NCI-H1694 (cell line): ENCODE measurements around the gene CDH4.

Source experiments
- DNase-seq: peaks from one replicate; lab custom pipeline; 2025; lab: John Stamatoyannopoulos, UW

Gene CDH4

GRCh38 chr20:61719691-61720347, 467.8 kb downstream of the CDH4 start:
- DNase-seq, result no peak

DNA sequence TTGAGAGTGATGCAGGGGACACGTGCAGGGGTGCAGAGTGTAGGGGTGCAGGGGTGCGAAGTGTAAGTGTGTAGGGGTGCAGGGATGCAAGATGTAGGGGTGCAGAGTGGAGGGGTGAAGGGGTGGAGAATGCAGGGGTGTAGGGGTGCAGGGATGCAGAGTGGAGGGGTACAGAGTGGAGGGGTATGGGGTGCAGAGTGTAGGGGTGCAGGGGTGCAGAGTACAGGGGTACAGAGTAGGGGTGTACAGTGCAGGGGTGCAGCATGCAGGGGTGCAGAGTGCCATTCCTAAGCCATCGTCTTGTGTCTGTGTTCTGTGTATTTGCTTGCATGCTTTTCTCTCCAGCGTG, 468.3 kb downstream of the CDH4 start:
- no peak for DNase-seq

DNA sequence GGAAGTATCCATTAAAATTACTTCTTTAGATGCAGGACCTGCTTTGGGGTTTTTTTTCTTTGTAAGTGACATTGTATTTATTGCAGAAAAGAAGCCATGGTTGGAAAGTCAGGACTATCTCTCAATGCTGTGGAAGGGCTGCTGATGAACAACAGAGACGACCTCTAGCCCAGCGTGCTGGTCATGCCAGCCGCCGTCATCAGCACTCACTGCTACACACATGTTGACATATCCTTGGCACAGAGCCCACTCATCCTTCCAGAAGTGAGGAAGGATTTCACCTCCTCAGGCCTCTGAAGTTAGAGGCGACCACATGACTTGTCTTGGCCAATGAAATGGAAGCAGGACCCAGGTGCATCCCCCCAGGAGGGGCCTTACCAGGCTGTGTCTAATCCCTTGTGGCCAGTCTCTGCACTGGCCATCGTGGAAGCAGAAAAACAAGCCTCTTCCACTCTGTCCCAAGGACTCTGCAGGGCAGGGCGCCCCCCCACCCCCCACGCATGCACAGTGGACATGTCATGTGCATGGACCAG, 470.2 kb downstream of the CDH4 start:
- no peak for DNase-seq

- no peak for DNase-seq
Observed at GRCh38 chr20:61723529-61724257, 471.6 kb downstream of the CDH4 start.

DNA sequence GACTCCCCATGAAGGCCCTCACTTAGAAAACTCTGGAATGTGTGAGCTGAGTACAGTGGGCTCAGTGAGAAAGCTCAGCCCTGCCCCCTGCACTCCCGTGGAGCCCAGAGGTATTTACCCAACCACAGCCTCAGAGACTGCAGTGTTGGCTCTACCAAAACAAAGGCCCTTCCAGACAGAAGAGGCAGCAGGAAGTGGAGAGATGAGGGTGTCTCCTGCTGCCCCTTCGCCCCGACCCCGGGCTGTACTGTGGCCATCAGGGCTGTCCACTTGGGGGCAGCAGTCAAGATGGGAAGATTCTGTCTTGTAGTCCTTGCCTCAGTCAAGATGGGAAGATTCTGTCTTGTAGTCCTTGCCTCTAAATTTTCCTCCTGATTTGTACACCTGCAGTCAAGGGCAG, 472.3 kb downstream of the CDH4 start:
- DNase-seq, result no peak

GRCh38 chr20:61725145-61725544, 473.1 kb downstream of the CDH4 start:
- no peak for DNase-seq

DNA sequence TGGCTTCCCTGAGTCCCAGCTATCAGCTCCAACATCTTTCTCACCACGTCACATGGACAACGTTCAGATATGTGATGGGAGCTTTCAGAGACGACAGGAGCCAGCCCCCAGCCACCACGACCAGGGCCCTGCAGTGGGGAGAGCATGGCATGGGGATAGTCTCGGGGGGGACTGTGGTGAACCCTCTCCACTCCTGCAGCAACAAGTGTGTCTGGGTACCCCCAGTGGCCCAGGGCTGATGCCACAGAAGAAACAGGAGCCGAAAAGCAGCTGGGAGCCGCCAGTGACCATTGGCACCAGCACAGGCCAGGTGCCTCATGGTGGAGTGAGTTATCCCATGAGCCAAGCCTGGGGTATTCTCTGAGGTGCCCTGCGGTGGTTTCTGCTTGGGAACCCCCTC, 473.9 kb downstream of the CDH4 start:
- DNase-seq, result no peak

DNA sequence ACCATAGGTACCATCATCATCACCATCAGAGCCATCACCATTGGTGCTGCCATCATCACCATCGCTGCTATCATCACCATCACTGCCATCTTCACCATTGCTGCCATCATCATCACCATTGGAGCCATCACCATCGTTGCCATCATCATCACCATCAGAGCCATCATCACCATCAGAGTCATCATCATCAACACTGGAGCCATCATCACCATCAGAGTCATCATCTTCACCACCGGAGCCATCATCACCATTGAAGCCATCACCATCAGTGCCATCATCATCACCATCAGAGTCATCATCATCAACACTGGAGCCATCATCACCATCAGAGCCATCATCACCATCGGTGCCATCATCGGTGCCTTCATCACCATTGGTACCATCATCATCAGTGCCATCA, 474.9 kb downstream of the CDH4 start:
- no peak for DNase-seq

GRCh38 chr20:61727761-61728160, 475.7 kb downstream of the CDH4 start:
- no peak for DNase-seq

GRCh38 chr20:61728326-61728725, 476.3 kb downstream of the CDH4 start:
- no peak for DNase-seq

- DNase-seq, result no peak
Observed at GRCh38 chr20:61728786-61729770, 477.0 kb downstream of the CDH4 start.

- no peak for DNase-seq
Observed at GRCh38 chr20:61730631-61731362, 478.7 kb downstream of the CDH4 start.

GRCh38 chr20:61731363-61732181, 479.5 kb downstream of the CDH4 start:
- DNase-seq, result no peak

DNA sequence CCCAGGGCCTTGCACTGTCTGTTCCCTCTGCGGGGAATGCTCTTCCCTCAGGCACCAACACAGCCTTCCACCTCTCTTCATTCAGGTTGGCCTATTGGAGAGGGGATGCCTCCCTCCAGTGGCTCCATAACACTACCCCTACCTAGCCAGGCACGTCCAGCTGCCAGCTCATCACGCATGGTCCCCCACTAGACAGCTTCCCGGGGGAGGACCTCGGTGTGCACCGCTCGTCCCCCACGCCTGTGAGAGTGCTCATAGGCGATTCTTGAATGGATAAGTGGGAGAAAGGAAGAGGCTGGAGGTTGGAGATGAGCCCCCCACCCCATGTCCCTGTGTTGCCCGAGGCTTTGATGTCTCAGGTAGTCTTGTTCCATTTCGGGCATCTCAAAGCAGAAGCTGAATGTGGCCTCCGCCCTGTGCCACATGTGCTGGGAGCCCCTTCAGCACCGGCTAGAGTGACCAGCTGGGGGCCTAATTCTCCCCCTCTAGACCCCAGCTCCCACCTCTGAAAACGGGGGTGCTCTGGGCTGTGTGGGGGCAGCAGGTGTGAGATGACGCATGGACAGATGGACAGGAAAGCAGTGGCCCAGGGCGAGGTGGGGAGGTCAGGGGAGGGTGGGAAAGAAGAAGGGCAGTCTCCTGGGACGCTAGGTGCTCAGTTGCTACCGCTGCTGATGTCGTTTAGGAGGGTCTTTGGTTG, 480.6 kb downstream of the CDH4 start:
- no peak for DNase-seq

GRCh38 chr20:61733216-61733615, 481.2 kb downstream of the CDH4 start:
- DNase-seq, result no peak

GRCh38 chr20:61733891-61734732, 482.1 kb downstream of the CDH4 start:
- no peak for DNase-seq

GRCh38 chr20:61734733-61735502, 482.9 kb downstream of the CDH4 start:
- DNase-seq, result no peak

DNA sequence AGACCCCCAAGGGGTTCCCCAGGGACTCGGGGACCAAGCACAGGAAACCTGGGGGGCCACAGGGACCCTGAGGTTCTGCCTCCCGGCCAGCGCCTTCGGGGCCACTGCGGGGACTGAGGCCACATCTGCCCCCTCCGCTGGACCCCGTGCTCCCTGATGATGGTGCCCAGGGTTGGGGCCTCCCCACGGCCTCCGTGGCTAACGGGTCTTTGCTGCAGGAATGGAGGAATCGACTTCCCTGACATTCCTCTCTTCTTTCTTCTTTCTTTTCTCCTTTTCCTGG, 483.4 kb downstream of the CDH4 start:
- no peak for DNase-seq
